A549 (cell line): ENCODE data around the gene SMIM28. TPM values are rescaled to one million over a fixed set of nuclear protein-coding genes. Genes with fewer than 3 reads are reported as not detected.

Source experiments
- ATAC-seq, 2 experiments: fragments of 200-7000 bp in 1 of 2; fragments of >200 bp in 1 of 2; cut with Nextera tagmentation in 1 of 2; cut with Tn5 transposase in 1 of 2; 3 replicates each; pipeline versions ENCODE4 v1.8.0 to v1.9.1; 2018 to 2020; ENCODE audit warnings: mild to moderate bottlenecking in 1 of 2, moderate library complexity in 1 of 2
- CTCF ChIA-PET: fragments of 300-600 bp; sonication (Branson Sonifier 250); formaldehyde crosslinking; extraction: SDS; loops from one replicate; lab custom pipeline; 2021; ENCODE audit warnings: antibody characterized with exemption, inconsistent platforms; lab: Yijun Ruan, JAX
- POLR2A ChIA-PET: fragments of 350-600 bp; formaldehyde crosslinking; extraction: SDS; loops from one replicate; lab custom pipeline; 2021; ENCODE audit warnings: antibody characterized with exemption, inconsistent platforms; lab: Yijun Ruan, JAX
- DNase-seq, 2 experiments: peaks; one replicate each; pipeline versions ENCODE4 v3.0.0 to v3.0.0-alpha.2; 2011 to 2016; ENCODE audit warnings: low read depth in 1 of 2, low spot score in 1 of 2
- FAIRE-seq: peaks from 2 replicates; lab custom pipeline; 2011; peaks lifted over from hg19 to GRCh38; lab: Jason Lieb, UNC
- H3K27ac ChIP-seq, 2 experiments: fragments of >200 bp; sonication (Bioruptor Twin); formaldehyde crosslinking; 3 replicates each; pipeline ENCODE4 v1.5.1; 2016 to 2017
- H3K4me1 ChIP-seq: fragments of >200 bp; sonication (Bioruptor Twin); formaldehyde crosslinking; 3 replicates; pipeline ENCODE4 v1.6.1; 2016
- H3K4me2 ChIP-seq: fragments of >200 bp; sonication (Bioruptor Twin); formaldehyde crosslinking; 3 replicates; pipeline ENCODE4 v1.6.1; 2016
- H3K4me3 ChIP-seq: fragments of >200 bp; sonication (Bioruptor Twin); formaldehyde crosslinking; 3 replicates; pipeline ENCODE4 v1.5.1; 2016
- H3K9me3 ChIP-seq: fragments of >200 bp; sonication (Bioruptor Twin); formaldehyde crosslinking; 3 replicates; pipeline ENCODE4 v1.6.1; 2016
- BHLHE40 ChIP-seq: IDR thresholded peaks from 2 replicates; pipeline ENCODE4 v1.6.1; 2012; ENCODE audit warnings: low read depth, low read length, inconsistent platforms
- CBX2 ChIP-seq: fragments of 200-600 bp; sonication (generic); IDR thresholded peaks from 2 replicates; pipeline ENCODE4 v1.6.1; 2016; ENCODE audit warnings: low read depth, mild to moderate bottlenecking, borderline replicate concordance
- CBX8 ChIP-seq: fragments of 200-600 bp; sonication (generic); IDR thresholded peaks from 2 replicates; pipeline ENCODE4 v1.6.1; 2016
- CEBPB ChIP-seq, 2 experiments: fragments of >200 bp in 1 of 2; sonication (Bioruptor Twin) in 1 of 2; formaldehyde crosslinking in 1 of 2; IDR thresholded peaks; 2 replicates each; pipeline ENCODE4 v1.6.1; 2012 to 2016
- CTCF ChIP-seq: fragments of >200 bp; sonication (Bioruptor Twin); formaldehyde crosslinking; IDR thresholded peaks from 3 replicates; pipeline ENCODE4 v1.5.1; 2016
- E2F6 ChIP-seq: IDR thresholded peaks from 2 replicates; pipeline ENCODE4 v1.6.1; 2012; ENCODE audit warnings: low read depth, borderline replicate concordance
- EHF ChIP-seq: fragments of 250-450 bp; sonication (Bioruptor Pico); IDR thresholded peaks from 2 replicates; pipeline ENCODE4 v1.5.0; 2020; ENCODE audit warnings: mild to moderate bottlenecking
- EHMT2 ChIP-seq: fragments of 200-600 bp; sonication (generic); IDR thresholded peaks from 2 replicates; pipeline ENCODE4 v1.6.1; 2016; ENCODE audit warnings: antibody characterized with exemption, low read depth, mild to moderate bottlenecking, moderate library complexity
- FOSB ChIP-seq: fragments of 250-450 bp; sonication (Bioruptor Pico); IDR thresholded peaks from 2 replicates; pipeline ENCODE4 v1.5.0; 2020; ENCODE audit warnings: mild to moderate bottlenecking, moderate library complexity
- FOXS1 ChIP-seq: fragments of 250-450 bp; sonication (Bioruptor Pico); IDR thresholded peaks from 2 replicates; pipeline ENCODE4 v1.5.0; 2020; ENCODE audit warnings: mild to moderate bottlenecking, moderate library complexity
- HES2 ChIP-seq: fragments of >200 bp; sonication (Bioruptor Twin); formaldehyde crosslinking; IDR thresholded peaks from 2 replicates; pipeline ENCODE4 v1.6.1; 2016
- HEYL ChIP-seq: fragments of 250-450 bp; sonication (Bioruptor Pico); IDR thresholded peaks from 2 replicates; pipeline ENCODE4 v1.8.0; 2021; ENCODE audit warnings: mild to moderate bottlenecking, moderate library complexity
- HMGXB4 ChIP-seq: fragments of 250-450 bp; sonication (Bioruptor Pico); IDR thresholded peaks from 2 replicates; pipeline ENCODE4 v1.5.0; 2021; ENCODE audit warnings: mild to moderate bottlenecking, moderate library complexity, borderline replicate concordance
- HOXB5 ChIP-seq: fragments of 250-450 bp; sonication (Bioruptor Pico); IDR thresholded peaks from 2 replicates; pipeline ENCODE4 v1.5.0; 2020; ENCODE audit warnings: mild to moderate bottlenecking, moderate library complexity
- JUN ChIP-seq, 2 experiments: fragments of >200 bp; sonication (Bioruptor Twin); formaldehyde crosslinking; IDR thresholded peaks; 2 replicates in 1 of 2; 3 replicates in 1 of 2; pipeline ENCODE4 v1.6.1; 2016 to 2017
- JUNB ChIP-seq: fragments of >200 bp; sonication (Bioruptor Twin); formaldehyde crosslinking; IDR thresholded peaks from 2 replicates; pipeline ENCODE4 v1.6.1; 2016
- KDM1A ChIP-seq: fragments of 200-600 bp; sonication (generic); IDR thresholded peaks from 2 replicates; pipeline ENCODE4 v1.6.1; 2016; ENCODE audit warnings: low read depth, mild to moderate bottlenecking
- KDM5A ChIP-seq: fragments of 200-600 bp; sonication (generic); IDR thresholded peaks from 2 replicates; pipeline ENCODE4 v1.6.1; 2016; ENCODE audit warnings: antibody characterized with exemption, mild to moderate bottlenecking
- MAX ChIP-seq: IDR thresholded peaks from 2 replicates; pipeline ENCODE4 v1.6.1; 2012
- MYC ChIP-seq: IDR thresholded peaks from 2 replicates; pipeline ENCODE4 v1.6.1; 2012; ENCODE audit warnings: mild to moderate bottlenecking, inconsistent platforms, low read length, improper control_type of control experiment, borderline replicate concordance
- NFE2L2 ChIP-seq: fragments of 150-350 bp; conservative IDR thresholded peaks from 2 replicates; pipeline ENCODE4 v1.6.1; 2014; ENCODE audit warnings: low read length
- NR3C1 ChIP-seq: fragments of >200 bp; sonication (Bioruptor Twin); formaldehyde crosslinking; IDR thresholded peaks from 3 replicates; pipeline ENCODE4 v1.6.1; 2017
- PBX3 ChIP-seq: IDR thresholded peaks from 2 replicates; pipeline ENCODE4 v1.6.1; 2012
- SMC3 ChIP-seq: fragments of >200 bp; sonication (Bioruptor Twin); formaldehyde crosslinking; IDR thresholded peaks from 3 replicates; pipeline ENCODE4 v1.6.1; 2018; ENCODE audit warnings: inconsistent platforms
- SREBF2 ChIP-seq: fragments of 450-650 bp; IDR thresholded peaks from 2 replicates; pipeline ENCODE4 v1.6.1; 2014; ENCODE audit warnings: mild to moderate bottlenecking, moderate library complexity
- TFCP2L1 ChIP-seq: fragments of 250-450 bp; sonication (Bioruptor Pico); IDR thresholded peaks from 2 replicates; pipeline ENCODE4 v1.5.0; 2021; ENCODE audit warnings: mild to moderate bottlenecking
- TP53 ChIP-seq: fragments of 250-450 bp; sonication (Bioruptor Pico); IDR thresholded peaks from 2 replicates; pipeline ENCODE4 v1.5.0; 2021; ENCODE audit warnings: mild to moderate bottlenecking, moderate library complexity
- ZSCAN20 ChIP-seq: fragments of 250-450 bp; sonication (Bioruptor Pico); IDR thresholded peaks from 2 replicates; pipeline ENCODE4 v1.8.0; 2022; ENCODE audit warnings: mild to moderate bottlenecking, moderate library complexity
- WGBS: methylation state at CpG from one replicate; pipeline ENCODE4 v1.1.6; 2017; ENCODE audit errors: missing lambda C conversion rate; 5-methylcytosine and 5-hydroxymethylcytosine counted together
- polyA plus RNA-seq, 4 experiments: library from polyadenylated mRNA; depleted of rRNA in 3 of 4; stranded (reverse); fragments of >200 nt; fragmentation: RNase III in 1 of 4; extraction: RNeasy Plus Mini Kit Qiagen cat#74134 plus additional on column Dnase treatment in 1 of 4; gene quantifications; 2 replicates in 3 of 4; 3 replicates in 1 of 4; pipeline ENCODE4 v1.2.3, GENCODE V29; 2011 to 2017

The SMIM28 gene
- polyA plus RNA-seq, 2 of the 4 experiments (the other 2 are of a cell fraction): not detected

- TF ChIP-seq MAX (no peak), KDM5A (no peak), TP53 (CRISPR knock-in tag) (no peak)
These were observed 2.9 kb upstream of the SMIM28 start (continued) for GRCh38 chr6:138374815-138375214.

GRCh38 chr6:138377042-138377441 is 663 bp upstream of the SMIM28 start:
- no peak for DNase-seq
- Histone ChIP-seq H3K9me3 (no peaks in the 10 kb centered on the region), H3K4me3 (no peak overlapping the region), H3K4me2 (no peak overlapping the region), H3K4me1 (peaks cover 8% of the 10 kb centered on the region), H3K27ac (no peak overlapping the region)
- ChIA-PET POLR2A (interaction anchor here (0.7 kb wide), 1 partner anchor 216 kb away, joined by 3 read pairs; no protein-coding TSS in a partner anchor), CTCF (interaction anchor here (0.6 to 1.1 kb wide), 2 partner anchors 26 to 72 kb away, joined by 3 to 4 read pairs; no protein-coding TSS in a partner anchor)
- no peak for FAIRE-seq
- no peak for ATAC-seq
- TF ChIP-seq E2F6 (no peak), EHF (CRISPR knock-in tag) (no peak), CTCF (no peak), MYC (no peak), ZSCAN20 (CRISPR knock-in tag) (no peak), JUN (IDR thresholded peaks at IDR 0.05) (no peak), KDM1A (no peak), PBX3 (no peak), SMC3 (no peak)

- Histone ChIP-seq H3K4me2 (no peak overlapping the region), H3K9me3 (no peaks in the 10 kb centered on the region), H3K27ac (no peak overlapping the region), H3K4me3 (no peak overlapping the region)
- FAIRE-seq (no peak), DNase-seq (no peak)
- POLR2A ChIA-PET: no interaction called here
- CTCF ChIA-PET: no interaction called here
- WGBS: 70% methylated on average over 4 of the region's 4 CpGs
- TF ChIP-seq SREBF2 (no peak), EHF (CRISPR knock-in tag) (no peak), EHMT2 (no peak), HEYL (no peak), CEBPB (IDR thresholded peaks at IDR 0.05) (no peak), NFE2L2 (no peak), BHLHE40 (no peak), TFCP2L1 (CRISPR knock-in tag) (no peak), CBX8 (no peak), NR3C1 (no peak), HES2 (no peak), MAX (no peak), MYC (no peak), JUNB (no peak), FOSB (CRISPR knock-in tag) (no peak), HMGXB4 (CRISPR knock-in tag) (no peak), ZSCAN20 (CRISPR knock-in tag) (no peak), CBX2 (no peak), FOXS1 (CRISPR knock-in tag) (no peak), HOXB5 (CRISPR knock-in tag) (no peak)
- TF ChIP-seq, all 56 proteins: peak for 0
- H3K4me1 ChIP-seq: no peaks in the 10 kb centered on the region
- ATAC-seq: no peak
These were observed 758 bp downstream of the SMIM28 start for GRCh38 chr6:138378463-138378862.
